A375 (cell line): Measurements from ENCODE around the gene YY1AP1. TPM values are rescaled to one million over a fixed set of nuclear protein-coding genes. Genes with fewer than 3 reads are reported as not detected.

ENCODE experiments used
- total RNA-seq: library from RNA; depleted of rRNA; stranded (reverse); fragments of >200 nt; shearing (Covaris generic); gene quantifications from 2 replicates; pipeline ENCODE4 v1.2.3, GENCODE V29; 2014; rRNA removed

YY1AP1 gene, protein sequence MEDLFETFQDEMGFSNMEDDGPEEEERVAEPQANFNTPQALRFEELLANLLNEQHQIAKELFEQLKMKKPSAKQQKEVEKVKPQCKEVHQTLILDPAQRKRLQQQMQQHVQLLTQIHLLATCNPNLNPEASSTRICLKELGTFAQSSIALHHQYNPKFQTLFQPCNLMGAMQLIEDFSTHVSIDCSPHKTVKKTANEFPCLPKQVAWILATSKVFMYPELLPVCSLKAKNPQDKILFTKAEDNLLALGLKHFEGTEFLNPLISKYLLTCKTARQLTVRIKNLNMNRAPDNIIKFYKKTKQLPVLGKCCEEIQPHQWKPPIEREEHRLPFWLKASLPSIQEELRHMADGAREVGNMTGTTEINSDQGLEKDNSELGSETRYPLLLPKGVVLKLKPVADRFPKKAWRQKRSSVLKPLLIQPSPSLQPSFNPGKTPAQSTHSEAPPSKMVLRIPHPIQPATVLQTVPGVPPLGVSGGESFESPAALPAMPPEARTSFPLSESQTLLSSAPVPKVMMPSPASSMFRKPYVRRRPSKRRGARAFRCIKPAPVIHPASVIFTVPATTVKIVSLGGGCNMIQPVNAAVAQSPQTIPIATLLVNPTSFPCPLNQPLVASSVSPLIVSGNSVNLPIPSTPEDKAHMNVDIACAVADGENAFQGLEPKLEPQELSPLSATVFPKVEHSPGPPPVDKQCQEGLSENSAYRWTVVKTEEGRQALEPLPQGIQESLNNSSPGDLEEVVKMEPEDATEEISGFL
- total RNA-seq, result 41.3 and 56.7 TPM in 2 replicates

GRCh38 chr1:155688324-155689080 is at the start of gene YY1AP1:
YY1AP1 (minus strand) TSS chr1:155688774; CDS start chr1:155680436, 8,338 bp downstream.

GRCh38 chr1:155689081-155689607 is 570 bp upstream of the YY1AP1 start, which contains the start of gene DAP3:
DAP3 (plus strand) TSS chr1:155689091; CDS start chr1:155709780, 20,689 bp downstream.

DNA sequence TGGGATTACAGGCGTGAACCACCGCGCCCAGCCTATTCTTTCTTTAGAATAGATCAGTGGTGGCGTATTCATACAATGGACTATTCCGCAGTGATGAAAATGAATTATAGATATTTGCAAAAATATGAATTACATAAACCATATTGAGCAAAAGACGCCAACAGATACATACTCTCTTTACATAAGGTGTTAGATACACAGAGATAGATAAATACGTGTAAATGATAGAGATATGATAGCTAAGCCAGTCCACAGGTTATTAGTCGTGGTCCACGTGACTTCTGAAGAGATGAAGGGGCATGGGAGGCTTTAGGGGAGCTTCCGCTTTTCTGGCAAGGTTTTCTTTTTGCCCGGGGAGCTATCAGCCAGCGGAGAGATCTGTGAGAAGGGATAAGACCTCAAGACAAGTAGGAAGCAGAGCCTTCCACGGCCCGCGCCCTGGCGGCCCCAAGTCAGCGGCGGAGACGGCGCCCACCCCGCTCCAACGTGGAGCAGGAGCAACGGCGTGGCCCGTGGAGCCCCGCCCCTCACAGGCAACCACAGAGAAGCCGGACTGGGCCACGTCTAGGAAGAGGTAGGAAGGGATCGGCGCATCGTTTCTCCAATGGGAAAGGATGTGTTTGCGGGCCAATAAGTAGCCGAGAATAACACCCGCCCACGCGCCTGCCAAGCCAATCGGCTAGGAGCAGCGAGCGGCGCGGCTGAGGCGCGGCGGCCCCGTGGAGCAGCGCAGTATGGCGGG is 78.9 kb downstream of the YY1AP1 start, which contains the start of gene MSTO1:
MSTO1 (plus strand) TSS at position 704 of the 742 bp plus-strand sequence; CDS start at position 735, 31 bp downstream.

Other genes with a start within 250 kb of the YY1AP1 start
- 29.1 and 29.2 TPM in 2 replicates for gene ASH1L, start 126.0 kb downstream of the YY1AP1 start, total RNA-seq
- gene MSTO1, start 78.6 kb downstream of the YY1AP1 start, total RNA-seq, result 60.0 and 70.9 TPM in 2 replicates
- 123 and 146 TPM in 2 replicates for gene DAP3, start 317 bp upstream of the YY1AP1 start, total RNA-seq
- gene GON4L, start 168.4 kb upstream of the YY1AP1 start, total RNA-seq, result 32.1 and 35.3 TPM in 2 replicates
- gene SYT11, start 170.8 kb upstream of the YY1AP1 start, total RNA-seq, result 18.9 and 20.1 TPM in 2 replicates
- gene RIT1, start 222.6 kb upstream of the YY1AP1 start, total RNA-seq, result 19.9 and 22.4 TPM in 2 replicates
- 72.3 and 110 TPM in 2 replicates for gene KHDC4, start 245.6 kb upstream of the YY1AP1 start, total RNA-seq